Activated naive CD4-positive, alpha-beta T cell treated with anti-CD3 and anti-CD28 coated beads for 36 hours (primary cell): ENCODE data around the gene BTBD2. TPM values are rescaled to one million over a fixed set of nuclear protein-coding genes. Genes with fewer than 3 reads are reported as not detected.

ENCODE experiments used
- CTCF ChIA-PET: fragments of 350-600 bp; sonication (Branson Sonifier 250); formaldehyde crosslinking; loops from one replicate; lab custom pipeline; 2021; ENCODE audit warnings: antibody characterized with exemption; lab: Charles Lee
- DNase-seq: peaks from one replicate; pipeline ENCODE4 v3.0.0-alpha.2; 2020
- H3K27ac Mint-ChIP-seq: one replicate; pipeline ENCODE4 v1.8.0; 2021; ENCODE audit warnings: mild to moderate bottlenecking, mixed read lengths
- H3K27me3 Mint-ChIP-seq: one replicate; pipeline ENCODE4 v1.8.0; 2021; ENCODE audit warnings: low read depth, mixed read lengths
- H3K36me3 Mint-ChIP-seq: one replicate; pipeline ENCODE4 v1.8.0; 2021; ENCODE audit warnings: low read depth, mixed read lengths
- H3K4me1 Mint-ChIP-seq: one replicate; pipeline ENCODE4 v1.8.0; 2021; ENCODE audit warnings: low read depth, mixed read lengths
- H3K4me3 Mint-ChIP-seq: one replicate; pipeline ENCODE4 v1.8.0; 2021; ENCODE audit warnings: mild to moderate bottlenecking, moderate library complexity, mixed read lengths
- H3K9me3 Mint-ChIP-seq: one replicate; pipeline ENCODE4 v1.8.0; 2021; ENCODE audit warnings: mixed read lengths
- intact Hi-C: fragments of 100-400 bp; cut with micrococcal nuclease; formaldehyde crosslinking; loops from one replicate; pipeline ENCODE4 v1.15.1; 2023
- total RNA-seq, 2 experiments: library from RNA; stranded (reverse); gene quantifications; one replicate each; pipeline ENCODE4 v1.2.3, GENCODE V29; 2021

The BTBD2 gene
- total RNA-seq, 2 experiments from 2014 or later: 37.0 to 49.0 TPM

GRCh38 chr19:1968279-1969175 is 47.0 kb downstream of the BTBD2 start:
- H3K9me3 Mint-ChIP-seq: no peaks in the 10 kb centered on the region
- H3K36me3 Mint-ChIP-seq: no peaks in the 10 kb centered on the region
- no peak for DNase-seq
- H3K4me3 Mint-ChIP-seq: no peak overlapping the region
- no peaks in the 10 kb centered on the region for H3K27me3 Mint-ChIP-seq
- H3K27ac Mint-ChIP-seq: no peak overlapping the region
- CTCF ChIA-PET: no interaction called here
- intact Hi-C loops: no loop called here
- H3K4me1 Mint-ChIP-seq: peaks cover 15% of the 10 kb centered on the region

- Mint-ChIP-seq H3K27ac (peak overlapping the region; percentile 30), H3K27me3 (no peaks in the 10 kb centered on the region), H3K9me3 (no peaks in the 10 kb centered on the region), H3K4me3 (no peak overlapping the region), H3K36me3 (no peaks in the 10 kb centered on the region), H3K4me1 (peaks cover 15% of the 10 kb centered on the region)
- peak; percentile 67 for DNase-seq
- CTCF ChIA-PET: no interaction called here
- intact Hi-C loops: no loop called here
Measured at GRCh38 chr19:1967087-1967608, 48.4 kb downstream of the BTBD2 start.

GRCh38 chr19:1962674-1963073 is 52.8 kb downstream of the BTBD2 start:
- H3K9me3 Mint-ChIP-seq: no peaks in the 10 kb centered on the region
- H3K27ac Mint-ChIP-seq: no peak overlapping the region
- H3K4me1 Mint-ChIP-seq: peaks cover 18% of the 10 kb centered on the region
- intact Hi-C loops: no loop called here
- DNase-seq: no peak
- H3K27me3 Mint-ChIP-seq: no peaks in the 10 kb centered on the region
- peaks cover 2% of the 10 kb centered on the region for H3K36me3 Mint-ChIP-seq
- CTCF ChIA-PET: interaction anchor here (0.9 kb wide), 1 partner anchor 107 kb away, joined by 3 read pairs; no protein-coding TSS in a partner anchor
- no peak overlapping the region for H3K4me3 Mint-ChIP-seq

- Mint-ChIP-seq H3K9me3 (no peaks in the 10 kb centered on the region), H3K36me3 (peaks cover 2% of the 10 kb centered on the region), H3K27ac (no peak overlapping the region)
Measured at GRCh38 chr19:1961000-1961883, 54.3 kb downstream of the BTBD2 start.

DNA sequence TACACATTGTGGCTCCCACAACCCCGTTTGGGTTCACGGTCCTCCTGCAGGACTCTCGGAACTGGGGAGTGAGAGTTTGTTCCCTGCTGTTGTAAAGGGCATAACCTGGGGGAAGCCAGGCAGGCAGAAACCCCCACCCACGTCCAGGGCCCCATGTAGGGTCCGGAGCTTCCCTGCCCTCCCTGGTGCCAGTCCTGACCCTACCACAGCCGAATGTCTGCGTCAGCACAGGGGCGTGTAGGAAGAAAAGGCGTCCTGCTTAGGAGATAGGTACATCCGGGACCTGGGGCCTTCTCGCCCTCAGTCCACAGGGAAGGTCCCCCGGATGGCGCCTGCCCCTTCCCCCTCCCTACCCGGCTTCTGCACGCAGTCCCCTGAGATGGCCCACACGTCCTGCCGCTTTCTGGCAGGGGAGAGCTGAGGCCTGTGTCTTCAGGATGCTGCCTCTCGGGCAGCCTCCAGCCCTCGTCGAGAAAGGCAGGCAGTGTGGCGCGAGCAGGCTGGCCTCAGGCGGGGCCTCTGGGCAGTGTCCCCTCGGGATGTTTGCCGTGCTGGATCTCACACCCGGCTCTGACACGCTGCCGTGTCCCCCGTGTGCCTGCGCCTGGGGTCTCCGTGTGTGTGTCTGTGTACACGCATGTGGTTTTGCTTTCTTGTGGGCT is 55.5 kb downstream of the BTBD2 start:
- peaks cover 6% of the 10 kb centered on the region for H3K4me1 Mint-ChIP-seq

More at GRCh38 chr19:1961000-1961883, 54.3 kb downstream of the BTBD2 start:
- no peaks in the 10 kb centered on the region for H3K27me3 Mint-ChIP-seq
- CTCF ChIA-PET: interaction anchor here (0.6 kb wide), 1 partner anchor 34 kb away, joined by 3 read pairs; no protein-coding TSS in a partner anchor
- H3K4me1 Mint-ChIP-seq: peaks cover 11% of the 10 kb centered on the region
- DNase-seq: no peak
- intact Hi-C loops: no loop called here
- no peak overlapping the region for H3K4me3 Mint-ChIP-seq

DNA sequence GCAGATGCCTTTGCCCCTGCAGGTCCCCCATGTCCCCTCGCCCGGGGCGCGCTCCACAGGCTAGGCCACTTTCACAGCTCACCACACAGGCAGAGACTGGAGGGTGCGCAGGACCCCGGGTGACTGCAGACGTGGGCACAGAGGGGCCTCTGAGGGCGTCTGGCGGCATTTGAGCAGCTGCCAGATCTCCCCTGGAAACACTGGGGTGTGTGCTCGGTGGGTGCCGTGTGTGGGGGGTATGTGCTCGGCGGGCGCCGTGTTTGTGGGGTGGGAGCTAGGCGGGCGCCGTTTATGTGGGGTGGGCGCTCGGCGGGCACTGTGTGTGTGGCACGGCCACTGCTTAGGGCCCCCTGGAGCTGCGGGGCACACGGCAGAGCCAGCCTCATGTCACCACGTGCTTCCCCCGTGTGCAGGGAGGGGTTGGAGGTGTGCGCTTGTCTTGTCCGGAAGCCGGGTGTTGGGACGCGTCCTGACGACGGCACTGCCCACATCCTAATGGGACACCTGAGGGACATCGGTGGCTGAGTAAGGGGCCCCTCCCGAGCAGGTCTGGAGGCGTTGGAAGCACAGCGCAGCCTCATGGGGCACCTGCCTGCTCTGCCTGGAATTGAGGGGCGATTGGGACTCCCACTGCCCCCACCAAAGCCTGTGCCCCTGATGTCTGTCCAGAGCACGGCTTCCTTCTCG is 57.8 kb downstream of the BTBD2 start:
- Mint-ChIP-seq H3K4me1 (peaks cover 6% of the 10 kb centered on the region), H3K9me3 (no peaks in the 10 kb centered on the region), H3K4me3 (no peak overlapping the region), H3K27ac (no peak overlapping the region), H3K27me3 (no peaks in the 10 kb centered on the region), H3K36me3 (peaks cover 2% of the 10 kb centered on the region)
- CTCF ChIA-PET: no interaction called here
- intact Hi-C loops: no loop called here
- DNase-seq: no peak

More for the DNA sequence above, 55.5 kb downstream of the BTBD2 start:
- Mint-ChIP-seq H3K36me3 (peaks cover 2% of the 10 kb centered on the region), H3K4me3 (no peak overlapping the region), H3K9me3 (no peaks in the 10 kb centered on the region), H3K27ac (no peak overlapping the region), H3K27me3 (no peaks in the 10 kb centered on the region)
- DNase-seq: no peak
- CTCF ChIA-PET: no interaction called here
- intact Hi-C loops: no loop called here

DNA sequence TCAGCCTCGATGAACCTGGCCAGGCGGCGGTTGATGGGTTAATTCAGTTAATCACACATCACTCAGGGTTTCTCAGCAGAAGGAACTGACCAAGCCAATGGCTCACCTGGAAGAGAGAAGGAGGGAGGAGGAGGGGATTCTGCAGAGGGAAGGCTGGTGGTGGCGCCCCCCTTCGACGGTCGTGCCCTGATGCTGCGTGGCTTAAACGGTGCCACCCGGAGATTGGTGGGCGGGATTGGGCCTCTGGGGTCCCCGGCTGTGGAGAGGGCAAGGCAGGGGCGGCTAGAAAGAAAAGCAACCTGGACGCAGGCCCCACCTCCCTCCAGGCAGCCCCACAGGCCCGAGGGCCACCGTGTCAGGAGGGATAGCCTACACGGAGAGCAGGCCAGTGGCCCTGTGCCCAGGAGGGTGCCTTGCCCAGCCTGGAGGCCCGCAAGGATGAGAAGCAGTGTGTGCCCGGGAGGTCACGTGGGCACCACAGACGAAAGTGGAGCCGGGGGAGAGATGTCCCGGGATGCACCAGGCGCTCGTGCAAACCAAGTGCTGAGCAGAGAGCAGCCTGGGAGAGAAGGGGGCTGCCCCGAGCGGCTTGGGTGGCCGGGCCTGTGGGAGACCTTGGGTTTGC is 58.5 kb downstream of the BTBD2 start:
- CTCF ChIA-PET: interaction anchor here (1.4 kb wide), 1 partner anchor 11 kb away, joined by 3 read pairs; no protein-coding TSS in a partner anchor

GRCh38 chr19:1956122-1956494 is 59.4 kb downstream of the BTBD2 start:
- Mint-ChIP-seq H3K9me3 (no peaks in the 10 kb centered on the region), H3K4me3 (no peak overlapping the region), H3K27me3 (no peaks in the 10 kb centered on the region), H3K4me1 (peaks cover 9% of the 10 kb centered on the region), H3K27ac (no peak overlapping the region), H3K36me3 (peaks cover 2% of the 10 kb centered on the region)
- no peak for DNase-seq
- intact Hi-C loops: no loop called here
- CTCF ChIA-PET: interaction anchor here (1.4 kb wide), 1 partner anchor 10 kb away, joined by 3 read pairs; no protein-coding TSS in a partner anchor

More for the DNA sequence above, 58.5 kb downstream of the BTBD2 start:
- Mint-ChIP-seq H3K4me1 (peaks cover 6% of the 10 kb centered on the region), H3K4me3 (no peak overlapping the region), H3K27me3 (no peaks in the 10 kb centered on the region), H3K9me3 (no peaks in the 10 kb centered on the region), H3K27ac (no peak overlapping the region), H3K36me3 (peaks cover 2% of the 10 kb centered on the region)
- no peak for DNase-seq
- intact Hi-C loops: no loop called here

- CTCF ChIA-PET: interaction anchor here (0.6 to 1.4 kb wide), 2 partner anchors 10 to 113 kb away, joined by 3 to 4 read pairs; no protein-coding TSS in a partner anchor
- no peaks in the 10 kb centered on the region for H3K9me3 Mint-ChIP-seq
- H3K27ac Mint-ChIP-seq: no peak overlapping the region
- peaks cover 12% of the 10 kb centered on the region for H3K4me1 Mint-ChIP-seq
- peaks cover 2% of the 10 kb centered on the region for H3K36me3 Mint-ChIP-seq
- H3K27me3 Mint-ChIP-seq: no peaks in the 10 kb centered on the region
- intact Hi-C loops: no loop called here
- no peak for DNase-seq
- no peak overlapping the region for H3K4me3 Mint-ChIP-seq
Measured at GRCh38 chr19:1955171-1956121, 60.1 kb downstream of the BTBD2 start.

- CTCF ChIA-PET: no interaction called here
- Mint-ChIP-seq H3K27me3 (no peaks in the 10 kb centered on the region), H3K9me3 (no peaks in the 10 kb centered on the region), H3K36me3 (peaks cover 2% of the 10 kb centered on the region), H3K4me3 (no peak overlapping the region), H3K4me1 (peaks cover 16% of the 10 kb centered on the region), H3K27ac (no peak overlapping the region)
- DNase-seq: no peak
- intact Hi-C loops: no loop called here
Measured at GRCh38 chr19:1954532-1954933, 61.0 kb downstream of the BTBD2 start.
